Osteocyte (in vitro differentiated cells): ENCODE results near the gene DMTF1. TPM values are rescaled to one million over a fixed set of nuclear protein-coding genes. Genes with fewer than 3 reads are reported as not detected.

Source experiments
- DNase-seq: peaks from one replicate; pipeline ENCODE4 v3.0.0; 2021; ENCODE audit warnings: mixed read lengths; ENCODE audit not compliant: unreplicated experiment; ENCODE audit errors: extremely low spot score
- H3K27ac Mint-ChIP-seq: one replicate; pipeline ENCODE4 v1.8.0; 2021; ENCODE audit warnings: mild to moderate bottlenecking, mixed read lengths; ENCODE audit not compliant: unreplicated experiment
- H3K27me3 Mint-ChIP-seq: one replicate; pipeline ENCODE4 v1.8.0; 2021; ENCODE audit warnings: mixed read lengths; ENCODE audit not compliant: unreplicated experiment
- H3K36me3 Mint-ChIP-seq: one replicate; pipeline ENCODE4 v1.8.0; 2021; ENCODE audit warnings: mixed read lengths; ENCODE audit not compliant: unreplicated experiment
- H3K4me1 Mint-ChIP-seq: one replicate; pipeline ENCODE4 v1.8.0; 2021; ENCODE audit warnings: mixed read lengths; ENCODE audit not compliant: unreplicated experiment
- H3K4me3 Mint-ChIP-seq: one replicate; pipeline ENCODE4 v1.8.0; 2021; ENCODE audit warnings: mild to moderate bottlenecking, moderate library complexity, mixed read lengths; ENCODE audit not compliant: unreplicated experiment
- H3K9me3 Mint-ChIP-seq: one replicate; pipeline ENCODE4 v1.8.0; 2021; ENCODE audit warnings: mixed read lengths; ENCODE audit not compliant: unreplicated experiment
- total RNA-seq: library from RNA; stranded (reverse); gene quantifications from 2 replicates; pipeline ENCODE4 v1.2.1, GENCODE V29; 2021
- TF ChIP-seq, protein P1 (sequence below): fragments of 200-600 bp; sonication (generic); IDR thresholded peaks from 2 replicates; pipeline ENCODE4 v1.5.0; 2021; ENCODE audit warnings: antibody characterized with exemption, mild to moderate bottlenecking, moderate library complexity

Gene DMTF1
- total RNA-seq, 1 donor from 2014 or later, result 82.9 TPM

DNA sequence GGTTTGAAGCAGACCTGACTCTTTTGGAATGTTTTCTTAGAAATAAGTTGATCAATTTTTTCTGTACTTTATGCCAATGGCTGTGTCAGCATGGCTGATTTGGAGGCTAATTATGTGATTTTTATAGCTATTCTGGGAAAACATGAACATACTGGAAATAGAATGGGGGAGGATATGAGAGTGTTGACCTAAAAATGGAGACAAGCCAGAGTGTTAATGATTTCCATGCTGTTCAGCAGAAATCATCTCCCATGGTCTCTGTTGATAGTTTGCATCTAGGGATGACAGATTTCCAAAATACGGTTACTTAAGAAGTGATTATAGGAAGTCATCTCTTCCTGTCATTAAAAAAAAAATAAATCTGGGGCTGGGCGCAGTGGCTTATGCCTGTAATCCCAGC is 32.7 kb upstream of the DMTF1 start:
- Mint-ChIP-seq H3K27me3 (peaks cover 10% of the 10 kb centered on the region), H3K4me3 (no peak overlapping the region), H3K36me3 (no peaks in the 10 kb centered on the region), H3K27ac (no peak overlapping the region), H3K4me1 (no peaks in the 10 kb centered on the region), H3K9me3 (no peaks in the 10 kb centered on the region)
- DNase-seq, result no peak
- TF ChIP-seq, protein P1, sequence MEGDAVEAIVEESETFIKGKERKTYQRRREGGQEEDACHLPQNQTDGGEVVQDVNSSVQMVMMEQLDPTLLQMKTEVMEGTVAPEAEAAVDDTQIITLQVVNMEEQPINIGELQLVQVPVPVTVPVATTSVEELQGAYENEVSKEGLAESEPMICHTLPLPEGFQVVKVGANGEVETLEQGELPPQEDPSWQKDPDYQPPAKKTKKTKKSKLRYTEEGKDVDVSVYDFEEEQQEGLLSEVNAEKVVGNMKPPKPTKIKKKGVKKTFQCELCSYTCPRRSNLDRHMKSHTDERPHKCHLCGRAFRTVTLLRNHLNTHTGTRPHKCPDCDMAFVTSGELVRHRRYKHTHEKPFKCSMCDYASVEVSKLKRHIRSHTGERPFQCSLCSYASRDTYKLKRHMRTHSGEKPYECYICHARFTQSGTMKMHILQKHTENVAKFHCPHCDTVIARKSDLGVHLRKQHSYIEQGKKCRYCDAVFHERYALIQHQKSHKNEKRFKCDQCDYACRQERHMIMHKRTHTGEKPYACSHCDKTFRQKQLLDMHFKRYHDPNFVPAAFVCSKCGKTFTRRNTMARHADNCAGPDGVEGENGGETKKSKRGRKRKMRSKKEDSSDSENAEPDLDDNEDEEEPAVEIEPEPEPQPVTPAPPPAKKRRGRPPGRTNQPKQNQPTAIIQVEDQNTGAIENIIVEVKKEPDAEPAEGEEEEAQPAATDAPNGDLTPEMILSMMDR, result no peak

GRCh38 chr7:87123105-87123504 is 29.1 kb upstream of the DMTF1 start:
- DNase-seq, result no peak
- H3K27ac Mint-ChIP-seq, result no peak overlapping the region

GRCh38 chr7:87127019-87127418 is 25.2 kb upstream of the DMTF1 start:
- H3K36me3 Mint-ChIP-seq, result no peaks in the 10 kb centered on the region
- peaks cover 49% of the 10 kb centered on the region for H3K27me3 Mint-ChIP-seq
- H3K27ac Mint-ChIP-seq, result no peak overlapping the region
- no peaks in the 10 kb centered on the region for H3K4me1 Mint-ChIP-seq
- DNase-seq, result no peak
- TF ChIP-seq, protein P1, result no peak
- H3K9me3 Mint-ChIP-seq, result no peaks in the 10 kb centered on the region
- H3K4me3 Mint-ChIP-seq, result no peak overlapping the region

More at GRCh38 chr7:87123105-87123504, 29.1 kb upstream of the DMTF1 start:
- Mint-ChIP-seq H3K36me3 (no peaks in the 10 kb centered on the region), H3K4me1 (no peaks in the 10 kb centered on the region), H3K9me3 (no peaks in the 10 kb centered on the region), H3K4me3 (no peak overlapping the region), H3K27me3 (peaks cover 25% of the 10 kb centered on the region)
- TF ChIP-seq, protein P1, result no peak

- Mint-ChIP-seq H3K4me1 (no peaks in the 10 kb centered on the region), H3K36me3 (no peaks in the 10 kb centered on the region), H3K9me3 (no peaks in the 10 kb centered on the region), H3K27ac (no peak overlapping the region), H3K27me3 (peaks cover 50% of the 10 kb centered on the region), H3K4me3 (no peak overlapping the region)
- TF ChIP-seq, protein P1, result no peak
- DNase-seq, result no peak
These were observed 23.4 kb upstream of the DMTF1 start for GRCh38 chr7:87128861-87129267.

GRCh38 chr7:87129332-87129731 is 22.9 kb upstream of the DMTF1 start:
- H3K27me3 Mint-ChIP-seq, result peaks cover 54% of the 10 kb centered on the region
- H3K4me1 Mint-ChIP-seq, result no peaks in the 10 kb centered on the region
- no peak overlapping the region for H3K4me3 Mint-ChIP-seq
- no peak for DNase-seq
- H3K36me3 Mint-ChIP-seq, result no peaks in the 10 kb centered on the region
- no peaks in the 10 kb centered on the region for H3K9me3 Mint-ChIP-seq
- no peak overlapping the region for H3K27ac Mint-ChIP-seq
- TF ChIP-seq, protein P1, result no peak
